Smooth muscle cell (in vitro differentiated cells): ENCODE results near the gene TRIO. TPM values are rescaled to one million over a fixed set of nuclear protein-coding genes. Genes with fewer than 3 reads are reported as not detected.

Experiments
- DNase-seq: peaks from one replicate; lab custom pipeline; 2025; ENCODE audit not compliant: unreplicated experiment; lab: John Stamatoyannopoulos, UW
- H2AFZ ChIP-seq: fragments of 200-600 bp; sonication (generic); 2 replicates; pipeline ENCODE4 v1.6.0; 2016; ENCODE audit warnings: antibody characterized with exemption, low read depth, mild to moderate bottlenecking
- H3F3A ChIP-seq: fragments of 200-600 bp; sonication (generic); 2 replicates; pipeline ENCODE4 v1.6.0; 2017; ENCODE audit warnings: antibody characterized with exemption, low read depth
- H3K27ac ChIP-seq: fragments of 200-600 bp; sonication (generic); 2 replicates; pipeline ENCODE4 v1.5.1; 2016; ENCODE audit warnings: low read depth, mild to moderate bottlenecking
- H3K27me3 ChIP-seq: fragments of 200-600 bp; sonication (generic); 2 replicates; pipeline ENCODE4 v1.6.1; 2016; ENCODE audit warnings: low read depth, mild to moderate bottlenecking
- H3K36me3 ChIP-seq: fragments of 200-600 bp; sonication (generic); 2 replicates; pipeline ENCODE4 v1.5.1; 2016; ENCODE audit warnings: low read depth
- H3K4me1 ChIP-seq: fragments of 200-600 bp; sonication (generic); 2 replicates; pipeline ENCODE4 v1.5.1; 2016; ENCODE audit warnings: low read depth
- H3K4me2 ChIP-seq: fragments of 200-600 bp; sonication (generic); 2 replicates; pipeline ENCODE4 v1.6.0; 2016; ENCODE audit warnings: mild to moderate bottlenecking
- H3K4me3 ChIP-seq: fragments of 200-600 bp; sonication (generic); 2 replicates; pipeline ENCODE4 v1.5.1; 2016; ENCODE audit warnings: mild to moderate bottlenecking
- H3K79me2 ChIP-seq: fragments of 200-600 bp; sonication (generic); 2 replicates; pipeline ENCODE4 v1.6.0; 2016; ENCODE audit warnings: low read depth, mild to moderate bottlenecking
- H3K9ac ChIP-seq: fragments of 200-600 bp; sonication (generic); 2 replicates; pipeline ENCODE4 v1.6.0; 2016; ENCODE audit warnings: low read depth
- H3K9me3 ChIP-seq: fragments of 200-600 bp; sonication (generic); replicated peaks from 2 replicates; pipeline ENCODE4 v1.5.1; 2016; ENCODE audit warnings: low read depth
- H4K20me1 ChIP-seq: fragments of 200-600 bp; sonication (generic); 2 replicates; pipeline ENCODE4 v1.6.0; 2016; ENCODE audit warnings: low read depth
- whole genome bisulfite sequencing: methylation state at CpG from one replicate; pipeline ENCODE4 v1.1.7; 2016; ENCODE audit warnings: low lambda C conversion rate; 5-methylcytosine and 5-hydroxymethylcytosine counted together
- polyA plus RNA-seq: library from polyadenylated mRNA; unstranded; fragments of >200 nt; fragmentation: Nextera tagmentation; extraction: Ambion mirVana; gene quantifications from 2 replicates; pipeline ENCODE4 v1.2.1, GENCODE V29; 2016
- total RNA-seq: library from RNA; depleted of rRNA; stranded (reverse); fragments of >200 nt; gene quantifications from 2 replicates; pipeline ENCODE4 v1.2.3, GENCODE V29; 2014
- TF ChIP-seq, protein P1 (sequence below): fragments of 200-600 bp; sonication (generic); IDR thresholded peaks from 2 replicates; pipeline ENCODE4 v1.5.1; 2017; ENCODE audit warnings: borderline replicate concordance, mild to moderate bottlenecking, antibody characterized with exemption; ENCODE audit not compliant: insufficient read depth, poor library complexity, severe bottlenecking

Gene TRIO
- total and polyA plus RNA-seq, 2 experiments from 2014 or later: 10.2 to 118 TPM

DNA sequence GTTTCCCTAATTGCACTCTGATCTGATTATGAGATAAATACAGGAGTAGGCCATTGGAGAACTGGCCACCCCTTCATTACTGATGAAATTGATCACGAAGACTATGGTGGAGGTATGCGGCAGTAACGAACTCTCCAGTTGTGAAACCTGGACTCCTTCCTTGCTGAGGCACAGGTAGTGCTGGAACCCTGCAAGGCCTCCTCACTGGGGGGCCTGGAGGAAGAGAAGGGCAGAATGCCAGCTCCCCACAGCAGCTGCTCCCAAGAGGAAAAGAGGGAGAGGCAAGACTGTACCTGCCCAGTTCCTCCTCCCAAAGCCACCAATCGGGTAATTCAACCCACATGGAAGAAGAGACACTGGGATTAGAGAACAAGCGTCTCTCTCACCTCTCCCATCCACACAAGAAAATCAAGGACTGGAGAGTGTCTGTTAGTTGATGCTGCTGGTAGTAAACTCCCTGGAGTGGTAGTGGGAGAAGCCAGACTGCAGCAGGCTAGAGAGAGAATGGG lies 19.1 kb upstream of the TRIO start:
- Histone ChIP-seq H3K27me3 (peaks cover 13% of the 10 kb centered on the region), H3K4me1 (peaks cover 3% of the 10 kb centered on the region), H3K4me3 (no peak overlapping the region), H3F3A (no peaks in the 10 kb centered on the region), H3K9me3 (no peaks in the 10 kb centered on the region), H4K20me1 (no peaks in the 10 kb centered on the region), H3K27ac (no peak overlapping the region), H3K79me2 (no peaks in the 10 kb centered on the region), H3K9ac (no peak overlapping the region), H3K36me3 (no peaks in the 10 kb centered on the region), H3K4me2 (no peak overlapping the region), H2AFZ (no peak overlapping the region)
- TF ChIP-seq, protein P1, sequence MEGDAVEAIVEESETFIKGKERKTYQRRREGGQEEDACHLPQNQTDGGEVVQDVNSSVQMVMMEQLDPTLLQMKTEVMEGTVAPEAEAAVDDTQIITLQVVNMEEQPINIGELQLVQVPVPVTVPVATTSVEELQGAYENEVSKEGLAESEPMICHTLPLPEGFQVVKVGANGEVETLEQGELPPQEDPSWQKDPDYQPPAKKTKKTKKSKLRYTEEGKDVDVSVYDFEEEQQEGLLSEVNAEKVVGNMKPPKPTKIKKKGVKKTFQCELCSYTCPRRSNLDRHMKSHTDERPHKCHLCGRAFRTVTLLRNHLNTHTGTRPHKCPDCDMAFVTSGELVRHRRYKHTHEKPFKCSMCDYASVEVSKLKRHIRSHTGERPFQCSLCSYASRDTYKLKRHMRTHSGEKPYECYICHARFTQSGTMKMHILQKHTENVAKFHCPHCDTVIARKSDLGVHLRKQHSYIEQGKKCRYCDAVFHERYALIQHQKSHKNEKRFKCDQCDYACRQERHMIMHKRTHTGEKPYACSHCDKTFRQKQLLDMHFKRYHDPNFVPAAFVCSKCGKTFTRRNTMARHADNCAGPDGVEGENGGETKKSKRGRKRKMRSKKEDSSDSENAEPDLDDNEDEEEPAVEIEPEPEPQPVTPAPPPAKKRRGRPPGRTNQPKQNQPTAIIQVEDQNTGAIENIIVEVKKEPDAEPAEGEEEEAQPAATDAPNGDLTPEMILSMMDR: no peak
- DNase-seq: no peak
- WGBS: 90% methylated on average over 5 of the region's 5 CpGs

DNA sequence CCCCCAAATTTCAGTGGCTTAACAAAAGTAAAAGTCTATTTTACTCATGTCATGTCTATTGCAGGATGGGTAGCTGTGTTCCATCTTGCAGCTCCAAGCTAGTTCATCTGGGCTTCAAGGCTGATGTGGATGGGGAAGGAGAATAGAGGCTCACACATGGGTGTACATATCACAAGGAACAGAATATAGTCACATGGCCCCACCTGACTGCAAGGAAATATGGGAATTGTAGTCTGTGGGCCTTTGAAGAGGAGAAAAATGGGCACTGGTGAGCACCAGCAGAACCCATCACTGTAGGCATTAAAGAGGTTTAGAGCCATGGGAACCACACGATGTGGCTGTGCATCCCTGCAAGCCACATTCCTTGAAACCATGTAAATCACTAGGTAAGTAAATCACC lies 17.9 kb upstream of the TRIO start:
- H3K36me3 ChIP-seq: no peaks in the 10 kb centered on the region
- H4K20me1 ChIP-seq: no peaks in the 10 kb centered on the region
- WGBS: 77% methylated on average over 1 of the region's 1 CpG
- H3K79me2 ChIP-seq: no peaks in the 10 kb centered on the region
- TF ChIP-seq, protein P1: no peak
- no peaks in the 10 kb centered on the region for H3K9me3 ChIP-seq
- no peak overlapping the region for H2AFZ ChIP-seq
- DNase-seq: no peak
- H3K9ac ChIP-seq: no peak overlapping the region
- no peaks in the 10 kb centered on the region for H3K4me1 ChIP-seq
- peaks cover 22% of the 10 kb centered on the region for H3K27me3 ChIP-seq
- no peak overlapping the region for H3K4me3 ChIP-seq
- no peak overlapping the region for H3K4me2 ChIP-seq
- H3F3A ChIP-seq: no peaks in the 10 kb centered on the region
- no peak overlapping the region for H3K27ac ChIP-seq

DNA sequence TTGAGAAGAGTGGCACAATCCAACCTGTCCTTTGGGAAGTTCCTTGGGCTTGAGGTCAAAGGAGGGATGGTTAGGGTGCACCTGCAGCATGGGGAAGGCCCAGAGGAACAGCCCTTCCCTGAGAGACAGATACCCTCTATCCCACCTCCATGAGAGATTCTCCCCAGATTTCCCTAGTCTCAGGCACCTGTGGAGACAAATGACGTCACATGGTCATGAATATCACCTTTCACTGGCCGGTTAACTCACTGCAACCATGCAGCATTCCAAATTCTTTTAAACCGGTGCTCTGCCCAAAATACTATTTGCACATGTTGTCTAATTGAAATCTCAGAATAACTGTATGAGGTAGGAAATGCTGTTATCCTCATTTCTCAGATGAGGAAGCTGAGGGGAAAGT lies 15.6 kb upstream of the TRIO start:
- H3K4me1 ChIP-seq: no peaks in the 10 kb centered on the region
- no peaks in the 10 kb centered on the region for H4K20me1 ChIP-seq
- 78% methylated on average over 3 of the region's 3 CpGs for WGBS
- TF ChIP-seq, protein P1: no peak
- H3K27ac ChIP-seq: no peak overlapping the region
- H3K4me3 ChIP-seq: no peak overlapping the region
- no peak overlapping the region for H2AFZ ChIP-seq
- H3K9ac ChIP-seq: no peak overlapping the region
- H3K27me3 ChIP-seq: peaks cover 22% of the 10 kb centered on the region
- no peaks in the 10 kb centered on the region for H3K36me3 ChIP-seq
- no peak for DNase-seq
- H3K79me2 ChIP-seq: no peaks in the 10 kb centered on the region
- no peak overlapping the region for H3K4me2 ChIP-seq
- no peaks in the 10 kb centered on the region for H3F3A ChIP-seq
- H3K9me3 ChIP-seq: no peaks in the 10 kb centered on the region

- no peaks in the 10 kb centered on the region for H3K36me3 ChIP-seq
- H3K9ac ChIP-seq: no peak overlapping the region
- no peak overlapping the region for H3K27ac ChIP-seq
- TF ChIP-seq, protein P1: no peak
- no peaks in the 10 kb centered on the region for H4K20me1 ChIP-seq
- no peak overlapping the region for H3K4me3 ChIP-seq
- no peaks in the 10 kb centered on the region for H3F3A ChIP-seq
- DNase-seq: no peak
- H3K27me3 ChIP-seq: peaks cover 22% of the 10 kb centered on the region
- H3K9me3 ChIP-seq: no peaks in the 10 kb centered on the region
- no peaks in the 10 kb centered on the region for H3K79me2 ChIP-seq
- no peak overlapping the region for H3K4me2 ChIP-seq
- H3K4me1 ChIP-seq: no peaks in the 10 kb centered on the region
- H2AFZ ChIP-seq: no peak overlapping the region
Measured at GRCh38 chr5:14128079-14128478, 15.1 kb upstream of the TRIO start.
